AG08395 (cell line): ENCODE measurements around the gene RAB35.
"Not testable (repeated sequence)": the region's sequence is repeated elsewhere in the genome, so short reads cannot be mapped to it uniquely, and the experiment has no call there.

ENCODE experiments used
- DNase-seq: peaks from one replicate; pipeline ENCODE4 v3.0.0; 2012; ENCODE audit warnings: mixed read lengths, low spot score

The RAB35 gene

DNA sequence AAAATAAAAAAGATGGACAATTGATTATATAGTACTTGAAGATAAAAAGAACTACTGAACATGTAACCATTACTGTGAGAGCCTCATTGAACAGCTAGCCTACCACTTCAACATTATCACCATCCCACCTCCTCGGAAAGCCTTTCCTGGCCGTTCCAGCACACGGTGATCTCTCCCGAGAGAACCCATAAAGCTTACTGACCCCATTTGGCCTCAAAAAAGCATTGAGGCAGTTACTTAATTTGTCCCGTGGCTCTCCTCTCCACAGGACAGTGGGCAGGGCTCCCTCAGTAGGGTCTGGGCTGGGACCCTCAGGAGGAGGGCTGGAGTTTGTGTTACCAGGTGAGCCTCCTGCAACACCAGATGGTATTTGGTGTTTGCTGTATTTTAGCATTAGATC, 55.8 kb downstream of the RAB35 start:
- DNase-seq, result no peak

DNA sequence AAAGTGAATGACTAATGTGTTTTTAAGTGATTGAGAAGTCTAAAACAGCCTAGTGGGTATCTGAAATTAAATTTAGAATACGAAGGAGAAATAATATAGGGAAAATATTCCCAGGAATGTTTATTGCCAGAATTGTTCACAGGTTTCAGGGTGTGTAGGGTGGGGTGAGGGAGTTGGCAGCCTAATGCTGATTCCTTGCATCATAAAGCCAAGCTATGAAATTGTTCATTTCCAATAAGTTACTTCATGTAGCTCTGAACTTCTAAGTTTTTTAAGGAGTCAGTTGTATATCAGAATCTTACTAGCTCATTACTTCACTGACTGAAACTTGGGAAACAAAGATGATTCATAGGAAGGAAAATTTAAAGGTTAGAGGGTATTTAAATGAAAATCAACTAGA, 56.4 kb downstream of the RAB35 start:
- no peak for DNase-seq

DNA sequence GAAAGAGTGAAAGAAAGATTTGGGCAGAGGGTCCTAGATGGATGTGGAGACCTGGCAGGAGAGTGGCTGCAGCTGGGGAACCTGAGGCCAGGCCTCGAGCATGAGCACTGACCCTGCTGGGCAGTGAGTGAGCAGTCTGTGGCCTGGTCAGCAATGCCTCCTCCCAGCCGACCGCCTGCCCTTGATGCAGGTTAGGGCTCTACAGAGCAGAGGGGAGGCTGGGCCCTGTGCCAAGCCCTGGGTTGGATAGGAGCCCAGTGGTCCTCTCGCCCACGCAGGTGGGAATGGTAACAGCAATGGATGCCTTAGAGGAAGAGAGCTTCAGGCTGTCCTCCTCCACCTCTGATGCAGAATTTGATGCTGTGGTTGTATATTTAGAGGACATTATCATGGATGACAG, 59.8 kb downstream of the RAB35 start:
- DNase-seq, result no peak

DNA sequence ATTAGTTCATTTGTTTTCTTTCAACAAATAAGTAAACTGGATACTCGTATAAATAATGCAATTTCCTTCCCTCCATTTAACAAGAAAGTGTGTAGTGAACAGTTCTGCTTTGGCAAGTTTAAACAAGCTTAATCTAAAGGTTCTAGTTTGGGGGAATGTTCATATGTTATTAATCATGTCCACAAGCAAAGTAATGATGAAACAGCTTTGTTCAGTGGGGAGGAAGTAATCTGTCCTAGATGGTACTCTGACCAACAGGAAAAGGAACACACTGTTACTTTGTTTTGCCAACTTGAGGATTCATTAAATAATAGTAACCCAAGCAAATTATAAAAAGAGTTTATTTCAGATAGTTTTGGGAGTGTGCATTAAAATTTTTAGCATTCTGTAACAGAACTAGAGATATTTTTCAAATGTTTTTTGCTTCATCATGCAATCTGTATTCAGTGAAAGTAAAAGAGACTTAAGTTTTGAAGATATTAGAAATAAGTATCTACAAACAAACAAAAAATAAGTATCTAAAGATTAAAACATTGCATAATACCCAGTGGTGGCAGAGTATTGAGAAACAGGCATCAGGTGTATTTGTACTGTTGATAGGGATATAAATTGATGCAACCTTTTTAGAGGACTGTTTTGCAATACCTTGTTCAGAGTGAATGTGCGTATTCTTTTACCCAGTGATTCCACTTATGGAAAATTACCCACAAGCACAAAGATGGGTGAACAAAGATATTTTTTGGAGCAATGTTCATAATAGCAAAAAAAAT, 61.1 kb downstream of the RAB35 start:
- no peak for DNase-seq

DNA sequence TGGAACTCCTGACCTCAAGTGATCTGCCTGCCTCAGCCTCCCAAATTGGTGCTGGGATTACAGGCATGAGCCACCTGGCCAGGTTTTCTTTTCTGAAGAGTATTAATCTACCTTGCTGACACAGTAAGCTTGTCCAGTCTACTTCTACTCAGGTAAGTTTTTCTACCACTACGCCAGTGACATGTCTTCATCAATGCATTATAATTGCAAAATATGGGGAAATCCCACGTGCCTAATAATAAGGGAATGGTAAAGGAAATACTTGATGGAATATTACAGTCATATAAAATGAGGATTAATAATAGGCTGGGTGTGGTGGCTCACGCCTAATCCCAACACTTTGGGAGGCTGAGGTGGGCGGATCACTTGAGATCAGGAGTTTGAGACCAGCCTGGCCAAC, 62.3 kb downstream of the RAB35 start:
- DNase-seq, result no peak

DNA sequence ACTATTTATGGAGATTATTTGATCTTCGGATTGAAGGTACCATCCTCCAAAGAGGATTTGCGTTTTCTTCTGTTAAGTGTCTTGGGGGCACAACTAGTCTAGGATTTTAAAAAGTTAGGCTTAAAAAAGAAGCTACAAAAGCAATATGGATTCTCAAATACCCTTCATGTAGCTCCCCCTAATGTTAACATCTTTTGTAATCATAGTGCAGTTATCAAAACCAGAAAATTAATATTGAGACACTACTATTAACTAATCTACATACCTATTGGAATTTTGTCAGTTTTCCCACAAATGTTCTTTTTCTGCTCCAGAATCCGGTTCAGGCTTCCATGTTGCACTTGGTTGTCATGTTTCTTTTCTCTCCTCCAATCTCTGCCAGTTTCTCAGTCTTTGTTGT, 65.0 kb downstream of the RAB35 start:
- no peak for DNase-seq

DNA sequence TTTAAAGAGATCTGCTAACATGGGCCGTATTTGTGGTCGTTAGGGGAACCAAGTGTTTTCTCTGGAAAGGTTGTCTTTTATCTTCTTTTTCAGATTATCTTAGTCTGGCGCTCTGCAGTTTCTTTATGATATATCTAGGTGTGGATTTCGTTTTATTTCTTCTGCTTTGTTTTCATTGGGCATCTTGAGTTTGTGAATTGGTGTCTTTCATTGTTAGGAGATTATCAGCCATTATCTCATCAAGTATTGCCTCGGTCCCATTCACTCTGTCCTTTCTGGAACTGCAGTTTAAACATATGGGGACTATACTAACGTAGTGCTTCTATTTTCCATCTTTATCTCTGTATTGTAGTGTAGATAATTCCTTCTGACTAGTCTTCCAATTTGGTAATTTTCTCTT, 67.1 kb downstream of the RAB35 start:
- DNase-seq, result no peak

DNA sequence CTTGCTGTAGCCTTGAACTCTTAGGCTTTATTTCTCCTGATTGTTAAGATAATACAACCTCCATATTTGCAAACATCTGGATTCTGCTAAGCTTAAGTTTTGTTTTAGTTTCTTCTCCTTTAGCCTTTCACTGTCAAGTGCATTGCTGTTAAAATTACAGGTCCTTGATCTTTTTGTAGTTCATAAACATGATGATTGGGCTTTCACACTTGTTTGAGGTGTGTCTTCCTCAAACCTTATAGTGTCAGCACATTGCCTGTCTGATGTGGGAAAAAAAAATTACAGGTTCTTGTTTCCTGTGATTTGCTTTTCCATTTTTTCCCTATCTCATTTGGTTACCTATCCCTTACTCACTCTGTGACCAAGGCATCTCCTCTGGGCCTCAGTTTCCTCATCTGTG, 68.3 kb downstream of the RAB35 start:
- DNase-seq, result no peak

DNA sequence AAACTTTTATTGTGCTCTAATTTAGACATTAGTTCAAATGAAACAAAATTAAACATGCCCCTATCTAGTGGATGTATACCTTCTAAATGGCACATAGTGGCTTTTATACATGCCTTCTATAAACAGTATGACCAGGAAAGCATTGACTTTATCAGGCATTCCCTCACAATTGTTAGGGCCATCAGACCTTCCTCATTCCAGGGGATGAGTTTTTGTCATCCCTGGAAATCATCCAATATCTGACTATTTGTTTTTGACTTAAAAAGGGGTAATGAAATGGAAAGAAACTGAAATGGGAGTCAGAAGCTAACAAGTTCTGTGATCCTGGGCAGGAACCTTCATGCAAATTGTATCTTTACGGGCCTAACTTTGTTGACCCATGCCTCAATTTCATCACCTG, 69.5 kb downstream of the RAB35 start:
- DNase-seq, result no peak

DNA sequence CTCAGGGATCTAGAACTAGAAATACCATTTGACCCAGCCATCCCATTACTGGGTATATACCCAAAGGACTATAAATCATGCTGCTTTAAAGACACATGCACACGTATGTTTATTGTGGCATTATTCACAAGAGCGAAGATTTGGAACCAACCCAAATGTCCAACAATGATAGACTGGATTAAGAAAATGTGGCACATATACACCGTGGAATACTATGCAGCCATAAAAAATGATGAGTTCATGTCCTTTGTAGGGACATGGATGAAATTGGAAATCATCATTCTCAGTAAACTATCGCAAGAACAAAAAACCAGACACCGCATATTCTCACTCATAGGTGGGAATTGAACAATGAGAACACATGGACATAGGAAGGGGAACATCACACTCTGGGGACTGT, 71.2 kb downstream of the RAB35 start:
- not testable (repeated sequence) for DNase-seq
